Skeletal muscle tissue (tissue), 4 donors: ENCODE results near the gene SLTM. TPM values are rescaled to one million over a fixed set of nuclear protein-coding genes. Genes with fewer than 3 reads are reported as not detected.
"Not testable (repeated sequence)": the region's sequence is repeated elsewhere in the genome, so short reads cannot be mapped to it uniquely, and the experiment has no call there.

ENCODE experiments used
- H3K27ac ChIP-seq: one replicate; pipeline ENCODE4 v1.7.0; 2013; ENCODE audit warnings: mild to moderate bottlenecking, low read depth, low read length, inconsistent platforms
- H3K27me3 ChIP-seq, 3 donors: one replicate each; pipeline ENCODE4 v1.7.0; 2013; ENCODE audit warnings: low read length in 3 of 3; ENCODE audit not compliant: control insufficient read depth in 3 of 3, insufficient read depth in 3 of 3
- H3K36me3 ChIP-seq, 3 donors: one replicate each; pipeline ENCODE4 v1.7.0; 2013; ENCODE audit warnings: low read length in 3 of 3; ENCODE audit not compliant: control insufficient read depth in 3 of 3, insufficient read depth in 3 of 3
- H3K4me1 ChIP-seq, 3 donors: one replicate each; pipeline ENCODE4 v1.7.0; 2013; ENCODE audit warnings: low read length in 3 of 3, mild to moderate bottlenecking in 3 of 3; ENCODE audit not compliant: control insufficient read depth in 3 of 3, insufficient read depth in 3 of 3
- H3K4me3 ChIP-seq, 3 donors: one replicate each; pipeline ENCODE4 v1.7.0; 2013; ENCODE audit warnings: low read length in 3 of 3
- H3K9ac ChIP-seq, 3 donors: one replicate each; pipeline ENCODE4 v1.7.0; 2013; ENCODE audit warnings: low read length in 3 of 3, mild to moderate bottlenecking in 3 of 3, moderate library complexity in 2 of 3, low read depth in 1 of 3
- H3K9me3 ChIP-seq, 3 donors: one replicate each; pipeline ENCODE4 v1.7.0; 2013; ENCODE audit warnings: low read length in 3 of 3; ENCODE audit not compliant: control insufficient read depth in 3 of 3
- total RNA-seq: library from RNA; depleted of rRNA; stranded (reverse); fragments of >200 nt; gene quantifications from one replicate; pipeline ENCODE4 v1.2.3, GENCODE V29; 2014
- donor health status: Osteomylitis.

SLTM gene
- total RNA-seq, 1 donor from 2014 or later, result 63.7 TPM

GRCh38 chr15:58931987-58932588, 1.4 kb downstream of the SLTM start:
- H3K27ac ChIP-seq, result peak overlapping the region; percentile 83
- H3K9me3 ChIP-seq, result no peaks in the 10 kb centered on the region

GRCh38 chr15:58929891-58930416, 3.5 kb downstream of the SLTM start:
- no peak overlapping the region for H3K4me3 ChIP-seq
- H3K27ac ChIP-seq, result no peak overlapping the region
- peaks cover 11 to 29% (median 17%) of the 10 kb centered on the region in 3 donors for H3K4me1 ChIP-seq
- no peaks in the 10 kb centered on the region for H3K27me3 ChIP-seq
- no peak overlapping the region for H3K9ac ChIP-seq
- peaks cover 4 to 26% (median 19%) of the 10 kb centered on the region in 3 donors for H3K36me3 ChIP-seq
- H3K9me3 ChIP-seq, result no peaks in the 10 kb centered on the region

More at GRCh38 chr15:58931987-58932588, 1.4 kb downstream of the SLTM start:
- Histone ChIP-seq H3K4me3 (peak overlapping the region; percentile 86 to 96 (median 90)), H3K36me3 (peaks cover 4 to 15% (median 13%) of the 10 kb centered on the region in 3 donors), H3K27me3 (no peaks in the 10 kb centered on the region), H3K4me1 (peaks cover 11 to 25% (median 17%) of the 10 kb centered on the region in 3 donors), H3K9ac (peak overlapping the region; percentile 95 to 99 (median 95))

DNA sequence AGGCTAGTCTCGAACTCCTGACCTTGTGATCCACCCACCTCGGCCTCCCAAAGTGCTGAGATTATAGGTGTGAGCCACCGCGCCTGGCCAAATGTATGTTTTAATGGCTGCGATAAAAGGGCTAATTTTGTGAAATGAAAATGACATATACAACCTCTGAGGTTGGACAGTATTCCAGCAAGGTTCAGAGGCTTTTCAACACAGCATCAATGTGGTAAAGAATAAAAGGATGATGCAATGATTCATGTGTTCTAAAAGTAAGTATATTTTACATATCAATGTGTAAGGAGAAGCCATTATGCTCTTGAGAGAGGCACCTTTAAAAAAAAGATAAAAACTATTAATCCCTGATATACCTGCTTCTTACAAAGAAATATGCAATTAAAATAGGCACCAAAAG, 6.7 kb downstream of the SLTM start:
- H3K27ac ChIP-seq, result no peak overlapping the region
- no peaks in the 10 kb centered on the region for H3K9me3 ChIP-seq
- H3K4me1 ChIP-seq, result peaks cover 11 to 12% (median 11%) of the 10 kb centered on the region in 3 donors
- H3K9ac ChIP-seq, result no peak overlapping the region
- H3K36me3 ChIP-seq, result peaks cover 8 to 26% (median 19%) of the 10 kb centered on the region in 3 donors
- H3K27me3 ChIP-seq, result no peaks in the 10 kb centered on the region
- no peak overlapping the region for H3K4me3 ChIP-seq

DNA sequence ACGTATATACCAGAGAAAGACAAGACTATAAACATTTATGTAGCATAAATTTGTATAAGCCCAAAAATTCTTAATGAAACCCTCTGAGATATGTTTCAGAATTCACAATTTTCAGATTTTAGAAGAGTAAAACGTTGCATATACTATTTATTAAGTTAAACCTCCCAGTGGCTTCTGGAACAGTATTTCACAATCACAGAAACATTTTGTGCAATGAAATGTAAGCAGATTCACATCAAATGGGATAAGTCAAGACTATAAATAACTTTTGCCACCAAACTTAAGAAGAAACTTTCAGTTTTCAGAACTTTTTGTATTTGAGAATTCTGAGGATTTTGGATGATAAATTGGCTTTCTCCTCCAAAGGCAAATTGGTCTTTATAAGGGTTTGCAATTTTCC, 9.2 kb downstream of the SLTM start:
- H3K36me3 ChIP-seq, result peaks cover 8 to 26% (median 19%) of the 10 kb centered on the region in 3 donors
- no peak overlapping the region for H3K4me3 ChIP-seq
- H3K4me1 ChIP-seq, result peaks cover 2 to 4% (median 2%) of the 10 kb centered on the region in 3 donors
- no peaks in the 10 kb centered on the region for H3K9me3 ChIP-seq
- no peak overlapping the region for H3K9ac ChIP-seq
- H3K27ac ChIP-seq, result peak overlapping the region; percentile 12
- no peaks in the 10 kb centered on the region for H3K27me3 ChIP-seq

GRCh38 chr15:58923696-58924300, 9.7 kb downstream of the SLTM start:
- Histone ChIP-seq H3K9me3 (no peaks in the 10 kb centered on the region), H3K27ac (peak overlapping the region; percentile 12), H3K36me3 (peaks cover 4 to 23% (median 15%) of the 10 kb centered on the region in 3 donors), H3K4me1 (peaks cover 2 to 4% (median 2%) of the 10 kb centered on the region in 3 donors), H3K9ac (no peak overlapping the region), H3K4me3 (no peak overlapping the region), H3K27me3 (no peaks in the 10 kb centered on the region)

DNA sequence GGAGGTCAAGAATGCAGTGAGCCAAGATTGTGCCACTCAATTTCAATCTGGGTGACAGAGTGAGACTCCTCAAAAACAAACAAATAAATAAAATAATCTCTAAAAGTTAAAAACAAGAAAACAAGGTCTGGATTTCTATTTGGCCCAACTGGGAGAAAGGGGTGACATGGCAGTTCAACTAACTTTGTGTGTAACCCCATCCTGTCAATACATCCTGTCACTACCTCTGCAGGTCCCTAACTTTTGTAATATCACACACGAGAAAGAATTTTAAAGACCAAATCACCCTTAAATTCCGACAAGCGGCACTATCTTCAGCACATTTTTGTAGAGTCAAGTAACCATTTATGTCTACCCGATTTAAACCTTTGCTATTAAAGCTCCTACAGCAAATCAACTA, 10.2 kb downstream of the SLTM start:
- Histone ChIP-seq H3K9ac (no peak overlapping the region), H3K27me3 (no peaks in the 10 kb centered on the region), H3K4me3 (no peak overlapping the region), H3K27ac (no peak overlapping the region), H3K4me1 (peaks cover 3 to 5% (median 4%) of the 10 kb centered on the region in 3 donors), H3K36me3 (peaks cover 4 to 19% (median 11%) of the 10 kb centered on the region in 3 donors), H3K9me3 (no peaks in the 10 kb centered on the region)

DNA sequence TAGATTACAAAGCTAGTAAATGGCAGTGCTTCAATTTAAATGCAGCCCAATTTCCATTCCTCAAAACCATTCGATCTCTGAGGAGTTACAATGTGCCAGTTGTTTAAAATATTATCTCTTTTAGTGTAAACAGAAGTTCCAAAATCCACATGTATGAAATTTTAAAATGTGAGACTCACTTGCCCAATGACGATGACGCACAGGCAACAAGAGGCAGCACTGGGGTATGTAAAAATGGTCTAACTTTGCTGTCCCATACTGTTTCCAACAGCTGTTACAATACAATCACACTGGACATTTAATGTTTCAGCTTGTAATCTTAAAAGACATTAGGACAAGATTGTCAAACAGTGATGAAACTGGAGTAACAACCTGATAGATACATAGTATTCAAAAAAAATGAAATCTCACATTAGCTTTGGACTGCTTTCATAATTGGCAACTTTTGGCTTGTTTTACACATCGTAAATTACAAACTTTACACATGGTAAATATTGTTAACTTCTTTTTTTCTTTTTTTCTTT, 12.2 kb downstream of the SLTM start:
- Histone ChIP-seq H3K9me3 (no peaks in the 10 kb centered on the region), H3K9ac (no peak overlapping the region), H3K4me1 (peaks cover 7 to 9% (median 9%) of the 10 kb centered on the region in 3 donors), H3K27ac (no peak overlapping the region), H3K4me3 (no peak overlapping the region), H3K27me3 (no peaks in the 10 kb centered on the region), H3K36me3 (peaks cover 4 to 6% (median 4%) of the 10 kb centered on the region in 3 donors)

DNA sequence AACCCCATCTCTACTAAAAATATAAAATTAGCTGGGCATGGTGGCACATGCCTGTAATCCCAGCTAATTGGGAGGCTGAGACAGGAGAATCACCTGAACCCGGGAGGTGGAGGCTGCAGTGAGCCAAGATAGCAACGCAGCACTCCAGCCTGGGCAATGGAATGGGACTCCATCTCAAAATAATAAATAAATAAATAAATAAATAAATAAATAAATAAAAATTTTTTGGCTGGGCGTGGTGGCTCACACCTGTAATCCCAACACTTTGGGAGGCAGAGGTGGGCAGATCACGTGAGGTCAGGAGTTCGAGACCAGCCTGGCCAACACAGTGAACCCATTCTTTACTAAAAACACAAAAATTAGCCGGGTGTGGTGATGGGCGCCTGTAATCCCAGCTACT, 13.0 kb downstream of the SLTM start:
- H3K36me3 ChIP-seq, H3K4me3 ChIP-seq, H3K9me3 ChIP-seq, H3K27me3 ChIP-seq, H3K4me1 ChIP-seq, H3K9ac ChIP-seq, H3K27ac ChIP-seq: not testable (repeated sequence)

DNA sequence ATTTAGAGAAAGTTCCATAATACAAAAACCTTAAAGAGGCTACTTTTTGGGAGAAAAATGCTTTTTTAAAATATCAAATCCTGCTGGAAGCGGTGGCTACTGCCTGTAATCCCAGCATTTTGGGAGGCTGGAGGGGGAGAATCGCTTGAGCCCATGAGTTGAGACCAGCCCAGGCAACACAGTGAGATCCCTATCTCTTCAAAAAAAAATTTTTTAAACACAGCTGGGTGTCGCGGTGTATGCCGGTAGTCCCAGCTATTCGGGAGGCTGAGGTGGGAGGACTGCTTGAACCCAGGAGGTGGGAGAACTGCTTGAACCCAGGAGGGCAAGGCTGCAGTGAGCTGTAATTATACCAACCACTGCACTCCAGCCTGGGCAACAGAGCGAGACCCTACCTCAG, 14.2 kb downstream of the SLTM start:
- H3K27ac ChIP-seq, result no peak overlapping the region
- H3K9ac ChIP-seq, result no peak overlapping the region
- H3K4me3 ChIP-seq, result no peak overlapping the region
- no peaks in the 10 kb centered on the region for H3K27me3 ChIP-seq
- H3K9me3 ChIP-seq, result no peaks in the 10 kb centered on the region
- H3K36me3 ChIP-seq, result peaks cover 4 to 6% (median 6%) of the 10 kb centered on the region in 3 donors
- H3K4me1 ChIP-seq, result peaks cover 5 to 9% (median 7%) of the 10 kb centered on the region in 3 donors

- Histone ChIP-seq H3K4me3 (no peak overlapping the region), H3K36me3 (peaks cover 5 to 6% (median 6%) of the 10 kb centered on the region in 3 donors), H3K27me3 (no peaks in the 10 kb centered on the region), H3K9ac (peak overlapping the region in 1 of 3 donors; percentile 42), H3K27ac (no peak overlapping the region), H3K9me3 (no peaks in the 10 kb centered on the region), H3K4me1 (peaks cover 5 to 10% (median 7%) of the 10 kb centered on the region in 3 donors)
Measured at GRCh38 chr15:58918239-58918638, 15.2 kb downstream of the SLTM start.
